ENCODE measurements around the gene THTPA.
"Not testable (repeated sequence)": the region's sequence is repeated elsewhere in the genome, so short reads cannot be mapped to it uniquely, and the experiment has no call there.

THTPA gene

GRCh38 chr14:23533652-23534435, 22.2 kb upstream of the THTPA start:
- DNase-seq (ENCODE audit: low spot score) = no peak

GRCh38 chr14:23535943-23536342, 20.1 kb upstream of the THTPA start:
- no peak for DNase-seq (ENCODE audit: low spot score)

GRCh38 chr14:23536494-23536893, 19.6 kb upstream of the THTPA start:
- DNase-seq (ENCODE audit: low spot score) = no peak

- DNase-seq (ENCODE audit: low spot score) = not testable (repeated sequence)
These were observed 19.2 kb upstream of the THTPA start for GRCh38 chr14:23536906-23537305.

GRCh38 chr14:23537351-23538049, 18.6 kb upstream of the THTPA start:
- no peak for DNase-seq (ENCODE audit: low spot score)

- DNase-seq (ENCODE audit: low spot score) = no peak
These were observed 17.9 kb upstream of the THTPA start for GRCh38 chr14:23538050-23538718.

GRCh38 chr14:23538785-23539184, 17.3 kb upstream of the THTPA start:
- DNase-seq (ENCODE audit: low spot score) = no peak

- DNase-seq (ENCODE audit: low spot score) = peak; percentile 61
These were observed 16.6 kb upstream of the THTPA start for GRCh38 chr14:23539248-23540140.

- DNase-seq (ENCODE audit: low spot score) = no peak
These were observed 16.0 kb upstream of the THTPA start for GRCh38 chr14:23540141-23540469.

GRCh38 chr14:23542261-23542660, 13.8 kb upstream of the THTPA start:
- DNase-seq (ENCODE audit: low spot score) = no peak

- DNase-seq (ENCODE audit: low spot score) = no peak
These were observed 12.7 kb upstream of the THTPA start for GRCh38 chr14:23543403-23543802.

- no peak for DNase-seq (ENCODE audit: low spot score)
These were observed 11.3 kb upstream of the THTPA start for GRCh38 chr14:23544511-23545447.

GRCh38 chr14:23545740-23546365, 10.2 kb upstream of the THTPA start:
- DNase-seq (ENCODE audit: low spot score) = no peak

- no peak for DNase-seq (ENCODE audit: low spot score)
These were observed 9.5 kb upstream of the THTPA start for GRCh38 chr14:23546450-23547035.

- no peak for DNase-seq (ENCODE audit: low spot score)
These were observed 8.1 kb upstream of the THTPA start for GRCh38 chr14:23547924-23548323.

GRCh38 chr14:23548351-23549318, 7.4 kb upstream of the THTPA start:
- no peak for DNase-seq (ENCODE audit: low spot score)

- no peak for DNase-seq (ENCODE audit: low spot score)
These were observed 5.8 kb upstream of the THTPA start for GRCh38 chr14:23550131-23550811.

GRCh38 chr14:23550812-23551265, 5.2 kb upstream of the THTPA start:
- DNase-seq (ENCODE audit: low spot score) = no peak

Data from putamen (tissue), 1 donor.